Activated CD8-positive, alpha-beta memory T cell treated with anti-CD3 and anti-CD28 coated beads, Interleukin-2, amount 50 U/mL, for 1 hour (primary cell): Measurements from ENCODE around the gene MYL5.
"Not testable (repeated sequence)": the region's sequence is repeated elsewhere in the genome, so short reads cannot be mapped to it uniquely, and the experiment has no call there.

Source experiments
- DNase-seq: peaks from one replicate; pipeline ENCODE4 v3.0.0-alpha.2; 2020; ENCODE audit errors: extremely low read depth

MYL5 gene

DNA sequence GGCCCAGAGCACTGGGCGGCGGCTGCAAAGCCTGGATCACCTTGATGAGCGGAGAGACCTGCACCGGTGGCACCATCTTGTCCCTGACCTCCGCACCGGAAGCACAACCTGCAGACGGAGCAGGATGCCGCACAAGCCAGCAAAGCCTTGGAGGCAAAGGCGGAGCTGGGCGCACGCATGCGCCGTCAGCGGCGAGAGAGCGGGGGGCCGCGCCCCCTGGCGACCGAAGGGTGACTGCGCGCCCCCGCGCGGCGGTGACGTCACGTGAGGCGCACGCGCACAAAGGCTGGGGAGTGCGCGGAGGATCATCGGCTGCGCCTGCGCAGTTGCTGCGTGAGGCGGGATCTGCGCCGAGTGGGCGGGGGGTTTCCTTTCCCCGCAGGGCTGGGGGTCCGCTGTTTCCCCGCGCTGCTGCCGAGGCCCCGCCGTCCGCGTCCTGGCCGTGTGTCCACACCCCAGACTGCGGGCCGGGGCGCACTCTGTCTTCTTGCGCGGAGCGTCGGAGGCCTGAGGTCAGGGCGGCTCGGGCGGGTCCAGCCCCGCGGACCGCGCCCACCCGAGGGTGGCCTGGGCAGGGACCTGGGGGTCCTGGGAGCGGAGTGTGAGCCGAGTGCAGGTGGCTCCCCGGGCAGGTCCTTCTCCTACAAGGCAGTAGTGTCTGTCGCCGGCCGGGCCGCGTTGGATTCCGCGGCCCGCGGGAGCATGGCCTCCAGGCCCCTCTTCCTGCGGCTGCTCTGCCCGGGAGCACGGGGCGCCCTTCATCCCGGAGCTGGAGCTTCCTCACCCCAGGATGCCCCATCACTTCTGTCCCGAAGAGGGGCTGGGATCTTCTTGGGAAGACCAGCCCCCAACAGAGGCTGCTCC is at the start of gene MYL5, which contains the start of gene ATP5ME:
MYL5 (plus strand) TSS at position 371 of the 864 bp plus-strand sequence. CDS start 3,485 bp downstream, outside the sequence.
ATP5ME (minus strand) TSS at position 105 of the 864 bp plus-strand sequence; CDS start at position 76, 29 bp downstream.
- peak; percentile 97 for DNase-seq

DNA sequence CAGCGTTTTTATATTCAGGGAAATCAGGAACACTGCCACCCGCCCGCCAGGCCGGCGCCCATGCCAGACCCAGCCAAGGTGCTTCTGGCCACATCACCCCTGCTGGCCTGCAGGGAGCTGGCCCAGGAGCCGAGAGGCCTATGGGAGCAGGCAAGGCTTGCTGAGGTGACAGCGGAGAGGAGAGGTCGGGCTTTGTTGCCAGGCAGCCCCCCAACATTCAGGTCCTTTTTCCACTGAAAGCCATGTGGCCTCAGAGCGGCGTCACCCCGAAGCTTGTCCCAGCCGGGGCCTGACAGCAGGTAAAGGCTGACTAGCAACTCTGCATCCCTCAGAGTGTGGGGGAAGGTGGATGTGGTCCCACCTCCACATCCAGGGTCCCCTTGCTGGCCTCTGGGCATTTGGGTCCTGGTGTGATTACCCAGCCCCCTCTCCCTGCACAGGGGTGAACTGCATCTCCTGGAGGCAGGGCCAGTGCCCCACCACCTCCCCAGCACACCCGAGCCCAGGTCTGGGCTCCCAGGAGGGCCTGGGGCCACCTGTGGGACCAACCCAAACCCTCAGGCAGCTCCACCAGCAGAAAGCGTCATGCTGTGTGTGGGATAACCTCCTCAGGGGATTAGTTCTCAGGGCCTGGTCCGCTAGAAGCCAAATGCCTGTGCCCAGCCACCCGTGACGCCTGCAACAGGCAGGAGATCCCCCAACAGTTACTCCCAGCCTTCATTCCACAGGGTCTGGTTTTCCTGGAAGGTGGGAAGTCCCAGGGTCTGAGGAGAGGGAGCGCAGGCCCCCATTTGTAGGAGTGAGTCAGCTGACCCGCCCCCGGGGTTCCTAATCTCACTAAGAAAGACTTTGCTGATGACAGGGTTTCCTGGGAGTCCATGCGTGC is 49.4 kb upstream of the MYL5 start, which contains the start of gene PDE6B:
PDE6B (plus strand) TSS at position 869 of the 886 bp plus-strand sequence. CDS start 54 bp downstream, outside the sequence.
- no peak for DNase-seq

DNA sequence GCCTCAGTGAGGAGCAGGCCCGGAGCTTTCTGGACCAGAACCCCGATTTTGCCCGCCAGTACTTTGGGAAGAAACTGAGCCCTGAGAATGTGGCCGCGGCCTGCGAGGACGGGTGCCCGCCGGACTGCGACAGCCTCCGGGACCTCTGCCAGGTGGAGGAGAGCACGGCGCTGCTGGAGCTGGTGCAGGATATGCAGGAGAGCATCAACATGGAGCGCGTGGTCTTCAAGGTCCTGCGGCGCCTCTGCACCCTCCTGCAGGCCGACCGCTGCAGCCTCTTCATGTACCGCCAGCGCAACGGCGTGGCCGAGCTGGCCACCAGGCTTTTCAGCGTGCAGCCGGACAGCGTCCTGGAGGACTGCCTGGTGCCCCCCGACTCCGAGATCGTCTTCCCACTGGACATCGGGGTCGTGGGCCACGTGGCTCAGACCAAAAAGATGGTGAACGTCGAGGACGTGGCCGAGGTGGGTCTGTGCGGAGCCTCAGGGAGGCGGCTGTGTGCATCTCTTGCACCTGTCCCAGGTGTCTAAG is 48.6 kb upstream of the MYL5 start:
- no peak for DNase-seq

DNA sequence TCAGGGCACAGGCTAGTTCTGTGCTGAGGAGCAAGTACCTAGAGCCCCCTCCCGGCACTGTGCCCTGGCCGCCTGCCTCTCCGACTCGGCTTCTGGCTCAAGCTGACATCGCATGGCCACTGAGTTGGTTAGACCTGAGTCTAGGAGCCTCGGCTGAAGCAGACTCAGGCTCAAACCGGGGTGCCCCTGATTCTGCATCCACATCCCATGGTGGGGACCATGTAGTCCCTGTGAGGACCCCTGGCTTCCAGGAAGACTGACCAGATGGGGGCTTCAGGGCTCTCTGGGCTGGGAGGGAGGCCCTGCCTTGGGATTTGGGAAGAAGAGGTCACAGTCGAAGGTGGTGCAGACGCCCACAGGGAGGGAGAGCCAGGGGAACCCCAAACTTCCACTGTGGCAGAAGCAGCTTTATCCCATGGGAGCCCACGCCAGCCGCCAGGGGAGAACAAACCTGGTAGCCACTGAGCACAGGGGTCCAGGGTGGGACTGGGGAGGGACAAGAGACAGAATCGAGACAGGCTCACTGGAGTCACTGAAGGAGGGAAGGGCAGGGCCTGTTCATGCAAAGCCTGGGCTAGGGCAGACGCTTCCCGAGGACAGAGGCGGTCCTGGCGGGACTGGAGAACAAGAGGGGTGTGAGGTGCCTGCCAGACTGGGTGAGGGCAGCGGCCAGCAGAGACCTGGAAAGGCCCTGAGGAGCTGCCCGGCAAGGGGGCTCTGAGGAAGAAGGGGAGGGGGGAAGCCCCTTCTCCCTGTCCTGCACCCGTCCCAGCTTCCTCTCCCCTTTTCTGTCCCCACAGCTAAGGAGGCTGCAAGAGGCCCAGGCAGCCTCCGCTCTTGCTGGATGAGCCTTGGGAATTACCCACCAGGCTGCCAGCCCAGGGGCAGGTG is 47.9 kb upstream of the MYL5 start:
- DNase-seq: no peak

- no peak for DNase-seq
Measured at GRCh38 chr4:627347-628125, 46.8 kb upstream of the MYL5 start.

DNA sequence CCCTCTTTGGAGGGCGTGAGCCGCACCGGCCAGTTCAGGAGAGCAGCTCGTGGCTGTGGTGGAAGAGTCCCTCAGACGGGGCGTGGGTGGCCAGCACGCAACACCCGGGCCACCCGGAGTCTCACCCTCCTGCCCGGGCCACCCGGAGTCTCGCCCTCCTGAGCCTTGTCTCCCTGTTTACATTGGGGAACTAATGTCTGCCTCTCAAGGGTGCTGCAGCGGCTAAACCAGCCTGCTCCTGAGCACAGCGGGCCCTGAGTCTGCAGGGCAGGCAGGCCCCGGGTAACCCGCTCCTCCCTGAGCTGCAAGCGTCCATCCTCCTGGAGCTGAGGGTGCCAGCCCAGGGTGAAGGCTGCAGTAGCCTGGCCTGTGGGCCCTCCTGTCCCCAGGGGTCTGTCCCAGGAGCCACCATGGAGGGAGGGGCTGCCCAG is 46.0 kb upstream of the MYL5 start:
- no peak for DNase-seq

DNA sequence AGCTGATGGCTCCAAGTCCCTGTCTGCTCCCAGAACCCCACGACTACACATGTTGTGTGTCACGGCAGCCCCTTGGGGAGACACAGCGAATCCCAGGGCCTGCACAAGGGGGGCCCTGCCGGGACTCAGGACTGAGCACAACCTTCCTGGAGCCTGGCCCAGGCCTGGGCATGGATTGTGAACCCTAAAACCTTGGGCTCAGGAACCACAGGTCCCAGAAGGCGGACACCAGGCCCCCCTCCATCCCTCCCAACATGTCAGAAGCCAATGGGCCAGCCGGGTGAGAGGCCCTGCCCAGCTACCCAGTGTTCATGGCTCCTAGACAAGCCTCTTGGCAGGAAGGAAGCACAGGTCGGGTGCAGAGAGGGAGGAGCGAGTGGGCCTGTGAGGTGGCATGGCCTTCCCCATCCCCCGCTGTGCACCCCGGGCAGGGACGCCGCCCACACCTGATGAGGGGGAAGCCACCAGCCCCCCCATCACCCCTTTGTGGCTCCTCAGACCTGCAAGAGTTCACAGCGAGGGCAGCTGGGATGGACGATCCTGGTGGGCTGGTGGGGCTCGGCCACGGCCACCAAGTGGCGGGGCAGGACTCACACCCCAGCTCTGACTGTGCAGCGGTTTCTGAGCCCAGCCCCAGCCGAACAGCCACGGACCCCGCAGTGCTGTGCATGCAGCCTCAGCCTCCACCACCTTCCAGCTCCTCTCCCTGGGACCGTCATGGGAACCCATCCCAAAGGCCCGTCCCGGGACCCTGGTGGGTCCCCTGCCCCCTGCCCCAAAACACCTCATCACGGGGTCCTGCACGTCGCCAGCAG is 45.3 kb upstream of the MYL5 start:
- DNase-seq: no peak

GRCh38 chr4:629636-629914 is 44.8 kb upstream of the MYL5 start:
- DNase-seq: no peak

GRCh38 chr4:629915-630641 is 44.3 kb upstream of the MYL5 start:
- no peak for DNase-seq

DNA sequence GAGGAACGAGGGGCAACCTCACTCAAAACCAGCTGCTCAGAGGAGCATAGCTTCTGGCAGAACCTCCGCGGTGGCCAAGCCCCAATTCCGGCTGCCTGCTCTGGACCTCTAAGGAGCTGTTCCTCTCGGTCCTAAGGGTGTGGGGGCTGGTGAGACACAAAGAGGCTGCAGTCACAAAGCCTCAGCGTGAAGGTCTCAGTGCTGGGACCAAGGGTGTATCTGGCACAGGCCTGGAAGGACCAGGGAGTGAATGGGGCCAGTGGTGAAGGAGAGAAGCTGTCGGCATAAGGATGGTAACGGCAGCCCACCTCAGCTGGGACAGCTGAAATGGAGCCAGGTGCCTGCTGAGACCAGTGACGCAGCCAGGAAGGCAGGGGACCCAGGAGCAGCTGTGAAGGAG is 43.7 kb upstream of the MYL5 start:
- no peak for DNase-seq

DNA sequence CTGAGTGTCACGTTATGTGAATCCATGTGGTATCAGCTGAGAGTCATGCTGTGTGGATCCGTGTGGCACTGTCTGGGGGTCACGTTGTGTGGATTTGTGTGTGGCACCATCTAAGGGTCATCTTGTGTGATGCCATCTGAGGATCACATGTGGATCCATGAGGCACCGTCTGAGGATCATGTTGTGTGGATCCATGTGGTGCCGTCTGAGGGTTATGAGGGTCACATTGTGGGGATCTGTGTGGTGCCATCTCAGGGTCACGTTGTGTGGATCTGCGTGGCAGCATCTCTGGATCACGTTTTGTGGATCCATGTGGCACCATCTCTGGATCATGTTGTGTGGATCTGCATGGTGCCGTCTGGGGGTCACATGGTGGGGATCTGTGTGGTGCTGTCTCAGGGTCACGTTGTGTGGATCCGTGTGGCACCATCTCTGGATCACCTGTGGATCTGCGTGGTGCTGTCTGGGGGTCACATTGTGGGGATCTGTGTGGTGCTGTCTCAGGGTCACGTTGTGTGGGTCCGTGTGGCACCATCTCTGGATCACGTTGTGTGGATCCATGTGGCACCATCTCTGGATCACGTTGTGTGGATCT is 42.0 kb upstream of the MYL5 start:
- DNase-seq: no peak

- DNase-seq: no peak
Measured at GRCh38 chr4:632926-633325, 41.4 kb upstream of the MYL5 start.

DNA sequence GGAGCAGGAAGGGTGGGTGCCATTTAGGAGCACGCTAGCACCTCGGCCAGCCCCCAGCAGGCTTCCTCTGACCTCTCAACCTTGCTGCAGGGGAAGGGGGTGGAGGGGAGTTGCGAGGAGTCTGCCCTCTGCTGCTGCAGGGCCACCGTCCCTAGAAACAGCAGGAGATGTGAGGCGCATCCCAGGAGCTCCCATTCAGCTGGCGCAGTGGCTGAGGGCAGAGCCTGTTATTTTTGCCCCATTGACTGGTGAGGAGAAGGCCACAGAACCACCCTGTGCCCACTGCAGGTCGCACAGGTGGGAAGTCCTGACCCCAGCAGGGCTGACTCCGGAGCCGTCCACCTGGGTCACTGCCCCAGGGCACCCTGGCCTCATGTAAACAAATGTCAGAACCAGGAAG is 40.9 kb upstream of the MYL5 start:
- DNase-seq: no peak

GRCh38 chr4:633976-634598 is 40.3 kb upstream of the MYL5 start:
- no peak for DNase-seq

GRCh38 chr4:634599-634985 is 39.8 kb upstream of the MYL5 start:
- DNase-seq: no peak

GRCh38 chr4:635066-635835 is 39.1 kb upstream of the MYL5 start:
- DNase-seq: not testable (repeated sequence)

DNA sequence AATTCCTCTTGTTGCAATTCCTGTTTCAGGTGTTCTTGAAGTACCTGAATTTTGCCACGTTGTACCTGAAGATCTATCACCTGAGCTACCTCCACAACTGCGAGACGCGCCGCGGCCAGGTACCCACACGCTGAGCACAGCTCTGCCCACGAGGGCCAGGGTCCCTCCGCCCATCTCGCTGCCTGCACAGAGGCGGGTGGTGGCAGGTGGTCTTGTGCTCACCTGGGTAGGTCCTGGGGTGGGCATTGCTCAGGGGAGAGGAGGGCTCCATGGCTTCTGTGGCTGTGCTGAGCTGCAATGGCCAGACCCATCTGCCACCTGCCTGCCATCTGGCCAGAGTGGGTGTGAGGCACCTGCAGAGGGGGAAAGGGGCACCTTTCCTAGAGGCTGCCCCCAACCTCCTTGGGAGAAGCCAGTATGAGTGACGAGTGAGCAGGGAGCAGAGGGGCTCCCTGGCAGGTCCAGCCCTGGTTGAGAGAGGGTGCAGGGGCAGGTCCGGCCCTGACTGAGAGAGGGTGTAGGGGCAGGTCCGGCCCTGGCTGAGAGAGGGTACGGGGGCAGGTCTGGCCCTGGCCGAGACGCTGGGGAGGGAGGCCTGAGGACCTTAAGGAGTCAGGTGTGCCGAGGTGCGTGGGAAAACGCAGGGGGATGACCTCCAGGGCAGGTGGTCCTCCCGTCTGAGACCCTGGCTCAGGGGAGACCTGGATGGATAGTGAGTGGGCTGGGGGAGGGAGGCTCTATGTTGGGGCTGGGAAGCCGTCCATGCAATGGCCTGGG is 38.3 kb upstream of the MYL5 start:
- DNase-seq: no peak
